Left lung (tissue), 10 donors: ENCODE measurements around the gene FRY. TPM values are rescaled to one million over a fixed set of nuclear protein-coding genes. Genes with fewer than 3 reads are reported as not detected.

ENCODE experiments used
- ATAC-seq: fragments of 200-7000 bp; cut with Tn5 transposase; one replicate; pipeline ENCODE4 v1.9.1; 2020; ENCODE audit warnings: moderate library complexity
- DNase-seq, 4 donors: peaks; one replicate each; pipeline ENCODE4 v3.0.0-alpha.2; 2013 to 2020
- H3K27ac ChIP-seq, 2 donors: fragments of 200-600 bp; sonication (generic) in 1 of 2; one replicate each; pipeline versions ENCODE4 v1.5.0 to v1.8.0; 2020 to 2021
- H3K27me3 ChIP-seq, 2 donors: fragments of 200-600 bp; sonication (generic) in 1 of 2; one replicate each; pipeline versions ENCODE4 v1.5.0 to v1.8.0; 2020 to 2021
- H3K36me3 ChIP-seq, 2 donors: fragments of 200-600 bp; sonication (generic) in 1 of 2; one replicate each; pipeline versions ENCODE4 v1.5.0 to v1.8.0; 2020 to 2021
- H3K4me1 ChIP-seq, 2 donors: fragments of 200-600 bp; one replicate each; pipeline ENCODE4 v1.8.0; 2021
- H3K4me3 ChIP-seq, 2 donors: fragments of 200-600 bp; sonication (generic) in 1 of 2; one replicate each; pipeline versions ENCODE4 v1.5.0 to v1.8.0; 2020 to 2021; ENCODE audit warnings: mild to moderate bottlenecking in 1 of 2
- H3K9me3 ChIP-seq, 2 donors: fragments of 200-600 bp; sonication (generic) in 1 of 2; one replicate each; pipeline versions ENCODE4 v1.5.0 to v1.8.0; 2020 to 2021
- CTCF ChIP-seq, 2 donors: fragments of 200-600 bp; sonication (generic) in 1 of 2; IDR thresholded peaks; one replicate each; pipeline versions ENCODE4 v1.5.0 to v1.8.0; 2021; ENCODE audit warnings: antibody characterized with exemption in 2 of 2
- intact Hi-C, 2 donors: fragments of 100-400 bp; cut with DNase I; formaldehyde crosslinking; loops; one replicate each; pipeline versions ENCODE4 v1.11.2 to v1.14.2; 2022
- polyA plus RNA-seq, 6 donors: library from polyadenylated mRNA; unstranded; fragments of 120-200 nt; gene quantifications; one replicate each; pipeline ENCODE4 v1.2.1, GENCODE V29; 2013; ENCODE audit not compliant: insufficient read length in 6 of 6
- total RNA-seq, 2 donors: library from RNA; stranded (reverse); fragmentation: NEBNext Ultra II Directional; extraction: Animal tissue kit (Norgen Biotek cat#: 25700); gene quantifications; one replicate each; pipeline ENCODE4 v1.2.1, GENCODE V29; 2021
- donor health status: DM: no; HTN: yes; CAD: no.
- donor health status: DM: no; HTN: no; CAD: no.

The FRY gene
- total and polyA plus RNA-seq, 8 donors: 41.6 to 53.4 (median 49.2) TPM

GRCh38 chr13:32334671-32335070 lies 303.1 kb downstream of the FRY start:
- H3K4me1 ChIP-seq: peaks cover 0 to 8% of the 10 kb centered on the region in 2 donors
- ATAC-seq (no peak), DNase-seq (no peak)
- H3K9me3 ChIP-seq: no peaks in the 10 kb centered on the region
- intact Hi-C loops: no loop called here
- no peaks in the 10 kb centered on the region for H3K36me3 ChIP-seq
- TF ChIP-seq CTCF (IDR thresholded peaks at IDR 0.05): no peak
- no peak overlapping the region for H3K4me3 ChIP-seq
- H3K27me3 ChIP-seq: no peaks in the 10 kb centered on the region
- H3K27ac ChIP-seq: no peak overlapping the region

- peak; percentile 37 for ATAC-seq
- peak overlapping the region in 1 of 2 donors; percentile 38 for H3K27ac ChIP-seq
- no peaks in the 10 kb centered on the region for H3K27me3 ChIP-seq
- intact Hi-C loops: no loop called here
- no peak for DNase-seq
- H3K4me3 ChIP-seq: no peak overlapping the region
- no peaks in the 10 kb centered on the region for H3K36me3 ChIP-seq
- H3K9me3 ChIP-seq: no peaks in the 10 kb centered on the region
- H3K4me1 ChIP-seq: peaks cover 0 to 13% of the 10 kb centered on the region in 2 donors
- no peak for TF ChIP-seq CTCF (IDR thresholded peaks at IDR 0.05)
Measured at GRCh38 chr13:32340914-32341313, 309.3 kb downstream of the FRY start.

- H3K9me3 ChIP-seq: no peaks in the 10 kb centered on the region
- DNase-seq (no peak), ATAC-seq (no peak)
- no peak overlapping the region for H3K27ac ChIP-seq
- TF ChIP-seq CTCF (IDR thresholded peaks at IDR 0.05): no peak
- no peaks in the 10 kb centered on the region for H3K27me3 ChIP-seq
- H3K4me1 ChIP-seq: no peaks in the 10 kb centered on the region
- peaks cover 0 to 13% of the 10 kb centered on the region in 2 donors for H3K36me3 ChIP-seq
- intact Hi-C loops: no loop called here
- no peak overlapping the region for H3K4me3 ChIP-seq
Measured at GRCh38 chr13:32347651-32348050, 316.1 kb downstream of the FRY start.
